DND-41 (cell line): ENCODE measurements around the gene LIPK.

Source experiments
- ATAC-seq: fragments of 200-7000 bp; cut with Tn5 transposase; 3 replicates; pipeline ENCODE4 v1.9.1; 2021; ENCODE audit warnings: low read depth; ENCODE audit not compliant: insufficient read depth
- DNase-seq: peaks from one replicate; pipeline ENCODE4 v3.0.0-alpha.2; 2020
- H2AFZ ChIP-seq: 2 replicates; pipeline ENCODE4 v1.6.0; 2012; ENCODE audit warnings: low read depth, low read length
- H3K27ac ChIP-seq: 2 replicates; pipeline ENCODE4 v1.5.1; 2012; ENCODE audit warnings: low read length, inconsistent platforms
- H3K27me3 ChIP-seq: fragments of 200-600 bp; sonication (generic); 2 replicates; pipeline ENCODE4 v1.6.0; 2012; ENCODE audit warnings: low read length, mild to moderate bottlenecking, inconsistent platforms; ENCODE audit not compliant: insufficient read depth, poor library complexity
- H3K36me3 ChIP-seq: 2 replicates; pipeline ENCODE4 v1.5.1; 2012; ENCODE audit warnings: low read length, inconsistent platforms; ENCODE audit not compliant: insufficient read depth
- H3K4me1 ChIP-seq: 2 replicates; pipeline ENCODE4 v1.5.1; 2012; ENCODE audit warnings: mild to moderate bottlenecking, low read length; ENCODE audit not compliant: insufficient read depth
- H3K4me2 ChIP-seq: 2 replicates; pipeline ENCODE4 v1.6.0; 2012; ENCODE audit warnings: mild to moderate bottlenecking, moderate library complexity, low read length, inconsistent platforms; ENCODE audit not compliant: insufficient read depth
- H3K4me3 ChIP-seq, 2 experiments: fragments of 200-600 bp in 1 of 2; shearing (Covaris generic) in 1 of 2; 2 replicates each; pipeline ENCODE4 v1.5.1; 2012 to 2016; ENCODE audit warnings: inconsistent platforms in 2 of 2, low read length in 2 of 2, mild to moderate bottlenecking in 2 of 2, low read depth in 1 of 2, moderate library complexity in 1 of 2
- H3K79me2 ChIP-seq: 2 replicates; pipeline ENCODE4 v1.6.0; 2012; ENCODE audit warnings: low read length, inconsistent platforms; ENCODE audit not compliant: insufficient read depth
- H3K9ac ChIP-seq: 2 replicates; pipeline ENCODE4 v1.6.0; 2012; ENCODE audit warnings: low read depth, mild to moderate bottlenecking, inconsistent platforms, low read length, moderate library complexity
- H3K9me3 ChIP-seq: 2 replicates; pipeline ENCODE4 v1.5.1; 2012; ENCODE audit warnings: low read length, moderate library complexity, mild to moderate bottlenecking, inconsistent platforms; ENCODE audit not compliant: insufficient read depth, severe bottlenecking
- H4K20me1 ChIP-seq: 2 replicates; pipeline ENCODE4 v1.6.0; 2012; ENCODE audit warnings: low read length; ENCODE audit not compliant: insufficient read depth
- CTCF ChIP-seq: IDR thresholded peaks from 2 replicates; pipeline ENCODE4 v1.5.1; 2012; ENCODE audit warnings: borderline replicate concordance, low read length, moderate library complexity, mild to moderate bottlenecking; ENCODE audit not compliant: poor library complexity, severe bottlenecking; ENCODE audit errors: extremely low read depth
- EZH2 ChIP-seq: IDR thresholded peaks from 3 replicates; pipeline ENCODE4 v1.6.1; 2012; ENCODE audit warnings: borderline replicate concordance, low read depth, mild to moderate bottlenecking, moderate library complexity, low read length, inconsistent platforms; ENCODE audit not compliant: severe bottlenecking

Gene LIPK

DNA sequence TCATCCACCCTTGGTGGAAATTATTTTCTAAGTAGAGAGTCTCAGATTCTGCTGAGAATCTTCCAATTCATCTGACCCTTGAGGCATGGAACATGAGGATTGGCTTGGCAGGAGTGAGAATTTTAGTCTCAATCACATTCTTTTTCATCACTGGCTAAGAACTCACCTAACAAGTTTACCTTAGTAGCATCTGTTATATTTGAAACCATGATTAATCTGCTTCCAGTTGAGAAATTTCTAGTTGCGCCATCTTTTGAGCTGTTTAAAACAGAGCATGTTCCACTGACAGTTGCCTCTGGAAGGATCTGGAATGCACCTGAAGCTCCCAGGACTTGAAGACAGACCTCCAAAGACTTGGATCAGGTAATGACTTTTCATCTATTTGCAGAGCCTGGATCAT lies at the start of gene LIPK:
Gene LIPK (plus strand): TSS at position 292 of the 400 bp plus-strand sequence. CDS start 18,295 bp downstream, outside the sequence.
- Histone ChIP-seq H3K4me2 (no peak within 1 kb of the TSS), H3K4me3 (no peak within 1 kb of the TSS), H3K9ac (no peak within 1 kb of the TSS), H3K27me3 (peaks cover 18% of the 10 kb centered on the region), H4K20me1 (no peaks in the 10 kb centered on the region), H3K27ac (no peak within 1 kb of the TSS), H3K4me1 (no peaks in the 10 kb centered on the region), H3K36me3 (no peaks in the 10 kb centered on the region), H3K79me2 (no peaks in the 10 kb centered on the region), H3K9me3 (no peaks in the 10 kb centered on the region), H2AFZ (no peak within 1 kb of the TSS)
- TF ChIP-seq EZH2 (no peak), CTCF (no peak)
- DNase-seq (no peak), ATAC-seq (no peak)

- Histone ChIP-seq H3K9me3 (no peaks in the 10 kb centered on the region), H3K4me1 (no peaks in the 10 kb centered on the region), H2AFZ (no peak overlapping the region), H3K27me3 (no peaks in the 10 kb centered on the region), H3K4me3 (no peak overlapping the region), H4K20me1 (no peaks in the 10 kb centered on the region), H3K27ac (no peak overlapping the region), H3K4me2 (no peak overlapping the region), H3K36me3 (no peaks in the 10 kb centered on the region), H3K79me2 (no peaks in the 10 kb centered on the region), H3K9ac (no peak overlapping the region)
- DNase-seq, result no peak
- no peak for ATAC-seq
- TF ChIP-seq EZH2 (no peak), CTCF (no peak)
Measured at GRCh38 chr10:88657901-88658300, 48.1 kb upstream of the LIPK start.

GRCh38 chr10:88659725-88660597 lies 46.1 kb upstream of the LIPK start:
- Histone ChIP-seq H3K9ac (no peak overlapping the region), H3K4me1 (no peaks in the 10 kb centered on the region), H3K4me3 (no peak overlapping the region), H2AFZ (no peak overlapping the region), H3K79me2 (no peaks in the 10 kb centered on the region), H3K36me3 (no peaks in the 10 kb centered on the region), H3K27ac (no peak overlapping the region), H4K20me1 (no peaks in the 10 kb centered on the region), H3K9me3 (no peaks in the 10 kb centered on the region), H3K4me2 (no peak overlapping the region), H3K27me3 (no peaks in the 10 kb centered on the region)
- DNase-seq (no peak), ATAC-seq (no peak)
- TF ChIP-seq EZH2 (no peak), CTCF (no peak)

- no peaks in the 10 kb centered on the region for H3K79me2 ChIP-seq
- no peak overlapping the region for H3K27ac ChIP-seq
- H3K4me2 ChIP-seq, result no peak overlapping the region
- H3K9ac ChIP-seq, result no peak overlapping the region
- no peaks in the 10 kb centered on the region for H3K27me3 ChIP-seq
- ATAC-seq (no peak), DNase-seq (no peak)
- TF ChIP-seq CTCF (no peak), EZH2 (no peak)
- H3K9me3 ChIP-seq, result no peaks in the 10 kb centered on the region
- no peak overlapping the region for H2AFZ ChIP-seq
- no peaks in the 10 kb centered on the region for H4K20me1 ChIP-seq
- H3K4me3 ChIP-seq, result no peak overlapping the region
- no peaks in the 10 kb centered on the region for H3K36me3 ChIP-seq
- no peaks in the 10 kb centered on the region for H3K4me1 ChIP-seq
Measured at GRCh38 chr10:88660598-88660884, 45.5 kb upstream of the LIPK start.
